ENCODE data around the gene MDC1.

The MDC1 gene

DNA sequence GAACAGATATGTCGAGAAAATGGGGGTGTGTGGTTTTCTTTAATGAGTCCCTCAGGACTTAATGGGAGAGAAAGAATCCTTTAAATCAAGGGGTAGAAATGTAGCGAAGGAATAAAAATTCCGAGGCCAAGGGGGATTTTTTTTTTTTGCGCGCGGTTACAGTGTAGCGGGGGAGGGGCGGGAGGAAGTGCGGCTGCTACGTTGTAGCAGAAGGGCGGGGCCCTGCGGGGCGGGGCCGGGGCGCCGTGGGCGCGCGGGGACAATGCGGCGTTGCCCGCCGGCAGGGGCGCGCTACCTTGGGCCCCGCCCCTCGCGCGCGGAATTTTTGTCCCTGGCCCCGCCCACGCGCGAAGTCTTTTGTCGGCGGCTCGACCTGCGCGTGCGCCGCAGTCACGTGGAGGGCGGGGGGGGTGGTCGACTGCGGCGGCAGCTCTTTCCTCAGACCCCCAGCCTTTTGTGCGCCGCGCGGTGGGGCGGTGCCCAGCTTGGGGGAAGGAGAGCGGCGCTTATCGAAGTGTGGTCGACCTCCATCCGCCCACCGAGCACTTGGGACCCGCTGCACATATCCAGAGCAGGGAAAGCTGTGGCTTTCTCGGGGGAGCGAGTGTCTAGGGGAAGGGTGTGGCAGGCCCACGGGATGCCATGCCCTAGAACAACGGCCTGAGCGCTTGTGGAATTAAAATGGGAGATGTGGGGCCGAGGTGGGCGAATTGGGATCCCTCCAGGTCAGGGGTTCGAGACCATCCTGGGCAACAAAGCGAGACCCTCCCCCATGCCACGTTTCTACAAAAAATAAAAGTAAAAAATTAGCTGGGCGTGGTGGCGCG, 4.3 kb upstream of the MDC1 start (continued):
- TF ChIP-seq PATZ1 (tag by site-specific recombination; IDR thresholded peaks at IDR 0.05), result peak; percentile 94
- peak; percentile 35 for TF ChIP-seq ZNF335 (tag by site-specific recombination; conservative IDR thresholded peaks at IDR 0.05)
- TF ChIP-seq ZNF10 (tag by site-specific recombination; IDR thresholded peaks at IDR 0.05), result no peak
- no peak for TF ChIP-seq MEIS1 (CRISPR knock-in tag; IDR thresholded peaks at IDR 0.05; ENCODE audit: borderline replicate concordance)
- TF ChIP-seq, protein P1, sequence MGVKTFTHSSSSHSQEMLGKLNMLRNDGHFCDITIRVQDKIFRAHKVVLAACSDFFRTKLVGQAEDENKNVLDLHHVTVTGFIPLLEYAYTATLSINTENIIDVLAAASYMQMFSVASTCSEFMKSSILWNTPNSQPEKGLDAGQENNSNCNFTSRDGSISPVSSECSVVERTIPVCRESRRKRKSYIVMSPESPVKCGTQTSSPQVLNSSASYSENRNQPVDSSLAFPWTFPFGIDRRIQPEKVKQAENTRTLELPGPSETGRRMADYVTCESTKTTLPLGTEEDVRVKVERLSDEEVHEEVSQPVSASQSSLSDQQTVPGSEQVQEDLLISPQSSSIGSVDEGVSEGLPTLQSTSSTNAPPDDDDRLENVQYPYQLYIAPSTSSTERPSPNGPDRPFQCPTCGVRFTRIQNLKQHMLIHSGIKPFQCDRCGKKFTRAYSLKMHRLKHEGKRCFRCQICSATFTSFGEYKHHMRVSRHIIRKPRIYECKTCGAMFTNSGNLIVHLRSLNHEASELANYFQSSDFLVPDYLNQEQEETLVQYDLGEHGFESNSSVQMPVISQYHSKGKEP (tag by site-specific recombination; IDR thresholded peaks at IDR 0.05), result no peak
- TF ChIP-seq ZNF155 (tag by site-specific recombination; IDR thresholded peaks at IDR 0.05), result no peak
- no peak for TF ChIP-seq PRDM4 (tag by site-specific recombination; IDR thresholded peaks at IDR 0.05)
- TF ChIP-seq ZNF433 (tag by site-specific recombination; IDR thresholded peaks at IDR 0.05; ENCODE audit: low read depth), result peak; percentile 29; the same call in 1 of the 2 replicates
- TF ChIP-seq ZNF202 (tag by site-specific recombination; IDR thresholded peaks at IDR 0.05; ENCODE audit: borderline replicate concordance), result no peak
- no peak for TF ChIP-seq ZNF626 (tag by site-specific recombination; IDR thresholded peaks at IDR 0.05)
- TF ChIP-seq ZNF354C (tag by site-specific recombination; IDR thresholded peaks at IDR 0.05; ENCODE audit: borderline replicate concordance, low read depth), result no peak
- TF ChIP-seq ZNF596 (tag by site-specific recombination; IDR thresholded peaks at IDR 0.05), result no peak
- no peak for TF ChIP-seq ZSCAN23 (tag by site-specific recombination; IDR thresholded peaks at IDR 0.05)
- TF ChIP-seq SP2 (tag by site-specific recombination; IDR thresholded peaks at IDR 0.05), result peak; percentile 74
- no peak for TF ChIP-seq ZNF677 (tag by site-specific recombination; IDR thresholded peaks at IDR 0.05)
- no peak for TF ChIP-seq SALL2 (tag by site-specific recombination; IDR thresholded peaks at IDR 0.05; ENCODE audit: borderline replicate concordance)
- no peak for TF ChIP-seq ZNF549 (tag by site-specific recombination; IDR thresholded peaks at IDR 0.05)
- TF ChIP-seq, protein P2, sequence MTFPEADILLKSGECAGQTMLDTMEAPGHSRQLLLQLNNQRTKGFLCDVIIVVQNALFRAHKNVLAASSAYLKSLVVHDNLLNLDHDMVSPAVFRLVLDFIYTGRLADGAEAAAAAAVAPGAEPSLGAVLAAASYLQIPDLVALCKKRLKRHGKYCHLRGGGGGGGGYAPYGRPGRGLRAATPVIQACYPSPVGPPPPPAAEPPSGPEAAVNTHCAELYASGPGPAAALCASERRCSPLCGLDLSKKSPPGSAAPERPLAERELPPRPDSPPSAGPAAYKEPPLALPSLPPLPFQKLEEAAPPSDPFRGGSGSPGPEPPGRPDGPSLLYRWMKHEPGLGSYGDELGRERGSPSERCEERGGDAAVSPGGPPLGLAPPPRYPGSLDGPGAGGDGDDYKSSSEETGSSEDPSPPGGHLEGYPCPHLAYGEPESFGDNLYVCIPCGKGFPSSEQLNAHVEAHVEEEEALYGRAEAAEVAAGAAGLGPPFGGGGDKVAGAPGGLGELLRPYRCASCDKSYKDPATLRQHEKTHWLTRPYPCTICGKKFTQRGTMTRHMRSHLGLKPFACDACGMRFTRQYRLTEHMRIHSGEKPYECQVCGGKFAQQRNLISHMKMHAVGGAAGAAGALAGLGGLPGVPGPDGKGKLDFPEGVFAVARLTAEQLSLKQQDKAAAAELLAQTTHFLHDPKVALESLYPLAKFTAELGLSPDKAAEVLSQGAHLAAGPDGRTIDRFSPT (tag by site-specific recombination; IDR thresholded peaks at IDR 0.05), result peak; percentile 56
- 0 out of 2 replicates have a peak, but pooled peaks have one; percentile 15 for TF ChIP-seq YY1 (tag by site-specific recombination; IDR thresholded peaks at IDR 0.05)
- TF ChIP-seq, protein P3, sequence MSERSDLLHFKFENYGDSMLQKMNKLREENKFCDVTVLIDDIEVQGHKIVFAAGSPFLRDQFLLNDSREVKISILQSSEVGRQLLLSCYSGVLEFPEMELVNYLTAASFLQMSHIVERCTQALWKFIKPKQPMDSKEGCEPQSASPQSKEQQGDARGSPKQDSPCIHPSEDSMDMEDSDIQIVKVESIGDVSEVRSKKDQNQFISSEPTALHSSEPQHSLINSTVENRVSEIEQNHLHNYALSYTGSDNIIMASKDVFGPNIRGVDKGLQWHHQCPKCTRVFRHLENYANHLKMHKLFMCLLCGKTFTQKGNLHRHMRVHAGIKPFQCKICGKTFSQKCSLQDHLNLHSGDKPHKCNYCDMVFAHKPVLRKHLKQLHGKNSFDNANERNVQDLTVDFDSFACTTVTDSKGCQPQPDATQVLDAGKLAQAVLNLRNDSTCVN (tag by site-specific recombination; optimal IDR thresholded peaks at IDR 0.05), result peak; percentile 84
- no peak for TF ChIP-seq ZBTB1 (tag by site-specific recombination; IDR thresholded peaks at IDR 0.05)
- TF ChIP-seq ZNF266 (tag by site-specific recombination; IDR thresholded peaks at IDR 0.05; ENCODE audit: low read depth), result no peak
- TF ChIP-seq GLI4 (tag by site-specific recombination; IDR thresholded peaks at IDR 0.05), result no peak
- no peak for TF ChIP-seq ZNF157 (tag by site-specific recombination; IDR thresholded peaks at IDR 0.05)
- no peak for TF ChIP-seq ZNF830 (tag by site-specific recombination; IDR thresholded peaks at IDR 0.05; ENCODE audit: low read depth)
